Mesenchymal stem cell (in vitro differentiated cells and primary cell): ENCODE measurements around the gene RPL28.
A peak's percentile ranks its signal among the peaks of the same experiment; 100 is the strongest.

ENCODE experiments used
- DNase-seq: peaks from one replicate; pipeline ENCODE4 v3.0.0-alpha.2; 2013
- H2AFZ ChIP-seq: one replicate; pipeline ENCODE4 v1.6.1; 2013; ENCODE audit warnings: low read depth, mild to moderate bottlenecking, control low read depth, inconsistent platforms, low read length, moderate library complexity
- H2AK5ac ChIP-seq: 2 replicates; pipeline ENCODE4 v1.6.1; 2013; ENCODE audit warnings: low read length, moderate library complexity, mild to moderate bottlenecking, inconsistent platforms; ENCODE audit not compliant: severe bottlenecking
- H2BK120ac ChIP-seq: one replicate; pipeline ENCODE4 v1.6.1; 2013; ENCODE audit warnings: low read depth, mild to moderate bottlenecking, inconsistent platforms, low read length, moderate library complexity
- H2BK12ac ChIP-seq, 2 experiments: one replicate each; pipeline ENCODE4 v1.6.1; 2013; ENCODE audit warnings: inconsistent platforms in 2 of 2, low read length in 2 of 2, mild to moderate bottlenecking in 2 of 2, moderate library complexity in 2 of 2, control low read depth in 1 of 2
- H2BK15ac ChIP-seq: one replicate; pipeline ENCODE4 v1.6.1; 2013; ENCODE audit warnings: mild to moderate bottlenecking, low read depth, inconsistent platforms; ENCODE audit not compliant: poor library complexity, severe bottlenecking
- H2BK5ac ChIP-seq: 2 replicates; pipeline ENCODE4 v1.6.1; 2013; ENCODE audit warnings: low read depth, mild to moderate bottlenecking, low read length, control low read depth, inconsistent platforms; ENCODE audit not compliant: poor library complexity, severe bottlenecking
- H3K14ac ChIP-seq, 2 experiments: one replicate each; pipeline ENCODE4 v1.6.1; 2013; ENCODE audit warnings: inconsistent platforms in 2 of 2, low read length in 2 of 2, control low read depth in 1 of 2, mild to moderate bottlenecking in 1 of 2, moderate library complexity in 1 of 2
- H3K18ac ChIP-seq, 2 experiments: one replicate each; pipeline ENCODE4 v1.6.1; 2013; ENCODE audit warnings: inconsistent platforms in 2 of 2, low read length in 2 of 2, control low read depth in 1 of 2, low read depth in 1 of 2, mild to moderate bottlenecking in 1 of 2
- H3K23ac ChIP-seq, 2 experiments: one replicate each; pipeline ENCODE4 v1.6.1; 2013; ENCODE audit warnings: inconsistent platforms in 2 of 2, low read length in 2 of 2, mild to moderate bottlenecking in 2 of 2, moderate library complexity in 2 of 2, control low read depth in 1 of 2
- H3K27ac ChIP-seq: 2 replicates; pipeline ENCODE4 v1.5.1; 2013; ENCODE audit warnings: mild to moderate bottlenecking, moderate library complexity, low read length, control low read depth, inconsistent platforms; ENCODE audit not compliant: poor library complexity, severe bottlenecking
- H3K27me3 ChIP-seq, 2 experiments: 2 replicates each; pipeline versions ENCODE4 v1.6.1 to v1.7.0; 2013; ENCODE audit warnings: low read length in 2 of 2, mild to moderate bottlenecking in 2 of 2, moderate library complexity in 2 of 2, control low read depth in 1 of 2, inconsistent platforms in 1 of 2; ENCODE audit not compliant: control insufficient read depth in 1 of 2, insufficient read depth in 1 of 2
- H3K36me3 ChIP-seq, 2 experiments: 2 replicates each; pipeline versions ENCODE4 v1.6.1 to v1.7.0; 2013; ENCODE audit warnings: low read length in 2 of 2, control low read depth in 1 of 2, inconsistent platforms in 1 of 2, low read depth in 1 of 2, mild to moderate bottlenecking in 1 of 2; ENCODE audit not compliant: insufficient read depth in 2 of 2, control insufficient read depth in 1 of 2
- H3K4ac ChIP-seq, 2 experiments: one replicate each; pipeline ENCODE4 v1.6.1; 2013; ENCODE audit warnings: inconsistent platforms in 2 of 2, low read length in 2 of 2, mild to moderate bottlenecking in 2 of 2, moderate library complexity in 2 of 2, control low read depth in 1 of 2, low read depth in 1 of 2
- H3K4me1 ChIP-seq: 2 replicates; pipeline ENCODE4 v1.6.1; 2013; ENCODE audit warnings: low read depth, low read length, control low read depth; ENCODE audit not compliant: control insufficient read depth, insufficient read depth
- H3K4me2 ChIP-seq: 2 replicates; pipeline ENCODE4 v1.6.1; 2013; ENCODE audit warnings: low read length, mild to moderate bottlenecking, inconsistent platforms; ENCODE audit not compliant: poor library complexity, severe bottlenecking
- H3K4me3 ChIP-seq, 2 experiments: 2 replicates each; pipeline versions ENCODE4 v1.5.1 to v1.7.0; 2013; ENCODE audit warnings: low read length in 2 of 2, mild to moderate bottlenecking in 2 of 2, control low read depth in 1 of 2, low read depth in 1 of 2; ENCODE audit not compliant: insufficient read depth in 1 of 2
- H3K79me1 ChIP-seq: replicated peaks from 2 replicates; pipeline ENCODE4 v1.6.1; 2013; ENCODE audit warnings: mild to moderate bottlenecking, control low read depth, low read length, inconsistent platforms; ENCODE audit not compliant: poor library complexity, severe bottlenecking
- H3K9ac ChIP-seq: 2 replicates; pipeline ENCODE4 v1.7.0; 2013; ENCODE audit warnings: mild to moderate bottlenecking, low read length, moderate library complexity
- H3K9me3 ChIP-seq: 2 replicates; pipeline ENCODE4 v1.7.0; 2013; ENCODE audit warnings: mild to moderate bottlenecking, low read length; ENCODE audit not compliant: control insufficient read depth
- H4K8ac ChIP-seq: one replicate; pipeline ENCODE4 v1.6.1; 2013; ENCODE audit warnings: inconsistent platforms, mild to moderate bottlenecking, low read length, moderate library complexity
- H4K91ac ChIP-seq: one replicate; pipeline ENCODE4 v1.6.1; 2013; ENCODE audit warnings: mild to moderate bottlenecking, low read length, inconsistent platforms
- WGBS: methylation state at CpG from one replicate; pipeline ENCODE4 v1.1.7; 2013; ENCODE audit warnings: mixed read lengths; 5-methylcytosine and 5-hydroxymethylcytosine counted together

RPL28 gene

DNA sequence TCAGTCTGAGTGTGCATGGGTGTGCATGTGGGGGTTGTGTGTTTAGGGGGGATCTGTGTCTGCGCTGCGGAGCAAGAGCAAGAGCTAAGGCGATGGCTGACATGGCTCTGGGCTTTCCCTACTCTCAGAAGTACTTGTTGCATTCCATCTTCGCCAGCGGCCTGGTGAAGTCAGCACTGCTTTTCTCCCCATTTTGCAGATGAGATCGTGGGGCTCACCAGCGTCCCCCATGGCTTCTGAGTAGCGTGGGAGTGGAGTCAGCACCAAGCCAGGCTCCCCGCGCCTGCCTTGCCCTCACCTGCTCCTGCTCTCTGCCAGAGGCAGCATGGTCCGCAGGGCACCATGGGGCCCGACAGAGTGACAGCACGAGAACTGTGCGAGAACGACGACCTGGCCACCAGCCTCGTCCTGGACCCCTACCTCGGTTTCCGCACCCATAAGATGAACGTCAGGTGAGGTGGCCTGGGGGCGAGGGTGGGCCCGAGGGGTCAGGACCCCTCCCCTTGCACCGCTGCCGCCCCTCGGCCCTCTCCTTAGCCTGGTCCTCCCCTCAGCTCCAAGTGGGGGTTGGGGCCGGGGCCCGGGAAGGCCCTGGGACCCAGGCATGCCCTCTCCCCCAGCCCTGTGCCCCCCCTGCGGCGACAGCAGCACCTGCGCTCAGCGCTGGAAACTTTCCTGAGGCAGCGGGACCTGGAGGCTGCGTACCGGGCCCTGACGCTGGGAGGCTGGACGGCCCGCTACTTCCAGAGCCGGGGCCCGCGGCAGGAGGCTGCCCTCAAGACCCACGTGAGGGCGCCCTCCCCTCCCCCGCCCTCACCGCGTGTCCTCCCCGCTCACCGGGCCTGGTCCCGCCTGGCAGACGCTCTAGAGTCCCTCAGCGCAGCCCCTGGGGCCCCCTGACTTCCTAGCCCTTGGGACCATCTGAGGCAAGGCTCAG lies 43.9 kb upstream of the RPL28 start:
- Histone ChIP-seq H3K79me1 (peaks cover 14% of the 10 kb centered on the region), H3K9ac (no peak overlapping the region), H2BK15ac (peak overlapping the region; percentile 41), H4K91ac (peak overlapping the region; percentile 58), H2BK12ac (no peak overlapping the region), H3K4ac (no peak overlapping the region), H4K8ac (no peak overlapping the region), H3K27ac (no peak overlapping the region), H3K4me3 (peak overlapping the region in 1 of 2 experiments; percentile 68), H3K23ac (no peak overlapping the region), H2AFZ (no peak overlapping the region), H3K18ac (no peak overlapping the region), H2BK120ac (no peak overlapping the region), H3K36me3 (peaks cover 16 to 52% of the 10 kb centered on the region in 2 experiments), H3K4me2 (peak overlapping the region; percentile 36), H3K14ac (no peak overlapping the region), H3K4me1 (peaks cover 47% of the 10 kb centered on the region), H3K27me3 (peaks cover 0 to 5% of the 10 kb centered on the region in 2 experiments), H2BK5ac (no peak overlapping the region), H3K9me3 (no peaks in the 10 kb centered on the region), H2AK5ac (no peak overlapping the region)
- 92% methylated on average over 48 of the region's 50 CpGs for WGBS
- peak; percentile 30 for DNase-seq

DNA sequence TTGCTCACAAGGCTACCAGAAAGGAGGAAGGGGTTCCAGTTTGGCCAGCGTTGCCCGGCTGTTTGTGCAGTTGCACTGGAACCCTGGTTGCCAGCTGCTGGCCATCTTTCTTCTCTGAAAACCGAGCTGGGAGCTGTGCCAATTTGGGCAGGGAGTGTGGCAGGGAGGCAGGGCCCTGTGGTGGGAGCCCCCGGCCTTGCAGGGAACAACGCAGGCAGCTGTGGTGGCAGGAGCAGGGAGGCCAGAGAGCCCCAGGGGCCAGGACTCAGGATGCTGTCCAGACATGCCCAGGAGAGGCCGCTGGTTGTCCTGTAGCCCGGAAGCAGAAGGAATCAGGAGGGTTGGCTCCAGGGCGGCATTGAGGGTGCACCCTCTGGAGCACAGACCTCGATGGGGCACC lies 41.3 kb upstream of the RPL28 start:
- Histone ChIP-seq H2BK120ac (no peak overlapping the region), H4K91ac (no peak overlapping the region), H3K79me1 (peaks cover 14% of the 10 kb centered on the region), H3K4me3 (no peak overlapping the region), H3K9ac (no peak overlapping the region), H3K36me3 (peaks cover 16 to 66% of the 10 kb centered on the region in 2 experiments), H3K14ac (no peak overlapping the region), H2BK12ac (no peak overlapping the region), H3K4me1 (peaks cover 48% of the 10 kb centered on the region), H2BK15ac (no peak overlapping the region), H3K18ac (no peak overlapping the region), H3K23ac (no peak overlapping the region), H4K8ac (peak overlapping the region; percentile 35), H2AFZ (no peak overlapping the region), H2AK5ac (no peak overlapping the region), H3K4me2 (no peak overlapping the region), H3K27me3 (no peaks in the 10 kb centered on the region), H3K27ac (no peak overlapping the region), H3K9me3 (no peaks in the 10 kb centered on the region), H2BK5ac (no peak overlapping the region), H3K4ac (no peak overlapping the region)
- no peak for DNase-seq
- WGBS = 92% methylated on average over 9 of the region's 9 CpGs

DNA sequence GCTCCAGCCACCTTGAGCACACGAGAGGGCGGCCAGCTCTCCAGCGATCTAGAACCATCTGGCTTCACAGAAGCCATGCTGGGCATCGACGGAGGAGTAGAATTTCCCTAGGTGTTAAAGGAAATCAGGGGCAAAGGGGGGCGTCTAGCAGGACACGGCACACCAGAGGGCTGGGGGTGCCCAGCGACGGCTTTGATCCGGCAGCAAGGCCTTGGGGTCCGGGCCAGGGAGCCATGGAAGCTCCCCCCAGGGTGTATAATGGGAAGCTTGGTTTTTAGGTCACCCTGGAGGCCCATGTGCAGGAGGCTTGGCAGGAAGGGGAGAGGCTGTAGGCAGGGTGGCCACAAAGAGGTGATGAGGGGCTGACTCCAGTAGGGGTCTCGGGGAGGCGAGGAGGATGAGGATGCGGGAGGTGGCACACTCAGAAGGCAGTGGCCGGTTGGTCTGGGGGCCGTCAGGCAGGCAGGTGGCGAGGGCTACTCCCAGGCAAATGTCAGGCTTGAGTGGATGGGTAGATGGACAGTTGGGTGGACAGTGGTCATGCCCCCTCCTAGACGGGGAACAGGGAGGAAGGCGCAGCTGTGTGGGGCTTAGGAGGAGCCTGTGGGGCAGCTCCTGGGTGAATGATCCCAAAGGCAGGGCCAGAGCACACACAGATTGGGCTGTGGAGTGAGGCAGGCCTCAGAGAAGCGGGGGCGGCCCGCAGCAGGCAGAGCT lies 40.5 kb upstream of the RPL28 start:
- no peak for DNase-seq
- Histone ChIP-seq H3K23ac (no peak overlapping the region), H3K27me3 (peaks cover 0 to 2% of the 10 kb centered on the region in 2 experiments), H3K14ac (no peak overlapping the region), H3K4me1 (peaks cover 46% of the 10 kb centered on the region), H3K27ac (no peak overlapping the region), H3K79me1 (peaks cover 12% of the 10 kb centered on the region), H4K91ac (peak overlapping the region; percentile 40), H3K4me2 (no peak overlapping the region), H3K9ac (peak overlapping the region; percentile 38), H3K9me3 (no peaks in the 10 kb centered on the region), H2BK120ac (no peak overlapping the region), H3K4me3 (no peak overlapping the region), H4K8ac (peak overlapping the region; percentile 15), H3K4ac (no peak overlapping the region), H2AK5ac (no peak overlapping the region), H2BK5ac (no peak overlapping the region), H3K36me3 (peaks cover 16 to 66% of the 10 kb centered on the region in 2 experiments), H2AFZ (no peak overlapping the region), H2BK12ac (no peak overlapping the region), H2BK15ac (no peak overlapping the region), H3K18ac (no peak overlapping the region)
- WGBS = 91% methylated on average over 22 of the region's 22 CpGs
